B cell (primary cell): Measurements from ENCODE around the gene STX7. TPM values are rescaled to one million over a fixed set of nuclear protein-coding genes. Genes with fewer than 3 reads are reported as not detected.

Source experiments
- ATAC-seq: fragments of 200-7000 bp; cut with Tn5 transposase; one replicate; pipeline ENCODE4 v1.10.0; 2021; ENCODE audit warnings: low read depth, mild to moderate bottlenecking, moderate number of reproducible peaks, moderate library complexity
- CTCF ChIA-PET: fragments of 350-600 bp; sonication (Branson Sonifier 250); formaldehyde crosslinking; loops from one replicate; lab custom pipeline; 2021; ENCODE audit warnings: antibody characterized with exemption, inconsistent platforms; lab: Charles Lee
- POLR2A ChIA-PET: fragments of 350-600 bp; sonication (Branson Sonifier 250); formaldehyde crosslinking; loops from one replicate; lab custom pipeline; 2021; ENCODE audit warnings: antibody characterized with exemption; lab: Charles Lee
- DNase-seq: peaks from one replicate; pipeline ENCODE4 v3.0.0; 2013
- H2AFZ ChIP-seq: 2 replicates; pipeline ENCODE4 v1.6.1; 2012; ENCODE audit warnings: mild to moderate bottlenecking, low read depth, low read length; ENCODE audit not compliant: insufficient read depth, poor library complexity, severe bottlenecking
- H3K27ac ChIP-seq, 2 donors: 1 replicate in 1 of 2; 2 replicates in 1 of 2; pipeline ENCODE4 v1.5.1; 2012 to 2013; ENCODE audit warnings: low read length in 2 of 2, mild to moderate bottlenecking in 2 of 2, moderate library complexity in 1 of 2
- H3K27me3 ChIP-seq, 4 experiments: fragments of 200-600 bp in 1 of 4; sonication (generic) in 1 of 4; replicated peaks in 1 of 4; 1 replicate in 2 of 4; 2 replicates in 2 of 4; pipeline versions ENCODE4 v1.6.1 to v1.7.0; 2013 to 2016; ENCODE audit warnings: low read length in 3 of 4, mild to moderate bottlenecking in 2 of 4, mixed read lengths in 1 of 4, moderate library complexity in 1 of 4; ENCODE audit not compliant: insufficient read depth in 4 of 4, control insufficient read depth in 3 of 4; ENCODE audit errors: control extremely low read depth in 1 of 4
- H3K36me3 ChIP-seq, 2 experiments: replicated peaks in 1 of 2; 1 replicate in 1 of 2; 2 replicates in 1 of 2; pipeline versions ENCODE4 v1.6.1 to v1.7.1; 2013; ENCODE audit warnings: low read length in 1 of 2; ENCODE audit not compliant: insufficient read depth in 2 of 2, control insufficient read depth in 1 of 2; ENCODE audit errors: control extremely low read depth in 1 of 2, extremely low read depth in 1 of 2
- H3K4me1 ChIP-seq, 2 donors: fragments of 200-600 bp in 1 of 2; sonication (generic) in 1 of 2; 1 replicate in 1 of 2; 2 replicates in 1 of 2; pipeline versions ENCODE4 v1.5.1 to v1.6.1; 2013 to 2017; ENCODE audit warnings: low read length in 2 of 2; ENCODE audit not compliant: control insufficient read depth in 2 of 2, insufficient read depth in 2 of 2
- H3K4me2 ChIP-seq: replicated peaks from 2 replicates; pipeline ENCODE3; 2012; ENCODE audit warnings: mild to moderate bottlenecking, low read depth, low read length; ENCODE audit not compliant: poor library complexity, severe bottlenecking
- H3K4me3 ChIP-seq, 5 experiments: fragments of 200-600 bp in 1 of 5; sonication (generic) in 1 of 5; 1 replicate in 3 of 5; 2 replicates in 2 of 5; pipeline versions ENCODE4 v1.5.1 to v1.7.0; 2011 to 2016; ENCODE audit warnings: low read length in 4 of 5, mild to moderate bottlenecking in 4 of 5, low read depth in 2 of 5, control low read depth in 1 of 5, moderate library complexity in 1 of 5; ENCODE audit not compliant: insufficient read depth in 1 of 5; ENCODE audit errors: control extremely low read depth in 1 of 5, extremely low read depth in 1 of 5
- H3K79me2 ChIP-seq: fragments of 200-600 bp; sonication (generic); one replicate; pipeline ENCODE4 v1.6.0; 2016; ENCODE audit warnings: low read length; ENCODE audit not compliant: control insufficient read depth, insufficient read depth
- H3K9ac ChIP-seq: fragments of 200-600 bp; sonication (generic); 2 replicates; pipeline ENCODE4 v1.6.1; 2017; ENCODE audit warnings: mild to moderate bottlenecking, low read length, moderate library complexity
- H3K9me3 ChIP-seq, 3 donors: one replicate each; pipeline versions ENCODE4 v1.6.1 to v1.7.1; 2013; ENCODE audit warnings: low read length in 2 of 3; ENCODE audit not compliant: control insufficient read depth in 2 of 3, insufficient read depth in 1 of 3; ENCODE audit errors: control extremely low read depth in 1 of 3
- H4K20me1 ChIP-seq: 2 replicates; pipeline ENCODE4 v1.6.0; 2012; ENCODE audit warnings: mild to moderate bottlenecking, low read length; ENCODE audit not compliant: insufficient read depth, control insufficient read depth, poor library complexity, severe bottlenecking
- H3K27ac Mint-ChIP-seq: one replicate; pipeline ENCODE4 v1.8.0; 2021; ENCODE audit warnings: mixed read lengths
- H3K27me3 Mint-ChIP-seq: one replicate; pipeline ENCODE4 v1.8.0; 2021; ENCODE audit warnings: mixed read lengths
- H3K4me1 Mint-ChIP-seq: one replicate; pipeline ENCODE4 v1.8.0; 2021; ENCODE audit warnings: mixed read lengths
- H3K4me3 Mint-ChIP-seq: one replicate; pipeline ENCODE4 v1.8.0; 2021; ENCODE audit warnings: mixed read lengths
- H3K9me3 Mint-ChIP-seq: one replicate; pipeline ENCODE4 v1.8.0; 2022; ENCODE audit warnings: mixed read lengths; ENCODE audit not compliant: insufficient read depth
- EZH2 ChIP-seq: IDR thresholded peaks from 2 replicates; pipeline ENCODE4 v1.6.1; 2012; ENCODE audit warnings: borderline replicate concordance, low read depth, mild to moderate bottlenecking, moderate library complexity, low read length; ENCODE audit not compliant: insufficient read depth, poor library complexity, severe bottlenecking
- WGBS: methylation state at CpG from one replicate; pipeline ENCODE4 v1.1.5; 2013; ENCODE audit warnings: missing lambda C conversion rate; ENCODE audit not compliant: insufficient coverage; 5-methylcytosine and 5-hydroxymethylcytosine counted together
- intact Hi-C: fragments of 100-400 bp; cut with micrococcal nuclease; formaldehyde crosslinking; loops from one replicate; pipeline ENCODE4 v1.10.0; 2022
- polyA plus RNA-seq: library from polyadenylated mRNA; depleted of rRNA; stranded (reverse); fragments of >200 nt; gene quantifications from 2 replicates; pipeline ENCODE4 v1.2.3, GENCODE V29; 2012
- total RNA-seq, 2 donors: library from RNA; stranded (reverse); fragments of 120-200 nt in 1 of 2; gene quantifications; 1 replicate in 1 of 2; 2 replicates in 1 of 2; pipeline versions ENCODE4 v1.2.3 to v1.2.4, GENCODE V29; 2013 to 2022
- TF ChIP-seq, protein P1 (sequence below): fragments of 200-600 bp; IDR thresholded peaks from one replicate; pipeline ENCODE4 v1.8.0; 2022; ENCODE audit warnings: antibody characterized with exemption, mild to moderate bottlenecking

The STX7 gene
- total and polyA plus RNA-seq, 2 donors (not counting 1 experiment from before 2014, with no cell fraction given) = 70.9 to 221 TPM

DNA sequence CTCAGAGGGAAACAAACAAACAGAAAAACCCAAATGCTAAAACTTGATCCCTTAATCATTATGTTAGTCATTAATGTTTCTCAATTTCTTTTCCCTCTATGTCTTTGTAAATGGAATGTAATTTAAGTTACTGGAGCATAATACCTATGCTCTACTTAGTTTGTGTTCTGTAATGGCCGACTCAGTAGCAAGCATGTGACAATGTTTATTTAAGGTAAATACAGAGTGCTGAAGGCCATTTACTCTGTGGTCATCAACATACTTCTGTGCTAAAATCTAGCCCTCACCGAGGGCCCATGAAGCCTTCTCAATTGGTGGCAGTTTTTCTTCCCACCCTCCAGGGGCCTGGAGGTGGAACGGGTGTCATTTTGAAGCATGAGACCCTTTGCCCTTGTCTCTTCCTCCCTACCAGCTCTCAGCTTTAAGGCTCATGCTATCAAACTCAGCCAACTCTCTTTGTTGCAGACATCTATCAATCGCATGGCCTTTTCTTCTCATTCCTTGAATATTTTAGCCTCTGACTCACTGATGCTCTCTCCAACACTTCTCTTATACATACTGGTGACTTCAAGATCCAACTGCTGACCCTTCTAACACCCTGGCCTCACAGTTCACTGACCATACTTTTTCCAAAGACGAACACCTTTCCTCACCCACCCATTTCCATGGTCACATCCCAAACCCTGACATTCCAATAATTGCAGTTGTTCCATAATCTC lies 48.2 kb downstream of the STX7 start:
- no peak overlapping the region for H3K4me2 ChIP-seq
- no peaks in the 10 kb centered on the region for H3K9me3 ChIP-seq
- H3K27ac Mint-ChIP-seq = no peak overlapping the region
- ATAC-seq (no peak), DNase-seq (no peak)
- TF ChIP-seq, protein P1, sequence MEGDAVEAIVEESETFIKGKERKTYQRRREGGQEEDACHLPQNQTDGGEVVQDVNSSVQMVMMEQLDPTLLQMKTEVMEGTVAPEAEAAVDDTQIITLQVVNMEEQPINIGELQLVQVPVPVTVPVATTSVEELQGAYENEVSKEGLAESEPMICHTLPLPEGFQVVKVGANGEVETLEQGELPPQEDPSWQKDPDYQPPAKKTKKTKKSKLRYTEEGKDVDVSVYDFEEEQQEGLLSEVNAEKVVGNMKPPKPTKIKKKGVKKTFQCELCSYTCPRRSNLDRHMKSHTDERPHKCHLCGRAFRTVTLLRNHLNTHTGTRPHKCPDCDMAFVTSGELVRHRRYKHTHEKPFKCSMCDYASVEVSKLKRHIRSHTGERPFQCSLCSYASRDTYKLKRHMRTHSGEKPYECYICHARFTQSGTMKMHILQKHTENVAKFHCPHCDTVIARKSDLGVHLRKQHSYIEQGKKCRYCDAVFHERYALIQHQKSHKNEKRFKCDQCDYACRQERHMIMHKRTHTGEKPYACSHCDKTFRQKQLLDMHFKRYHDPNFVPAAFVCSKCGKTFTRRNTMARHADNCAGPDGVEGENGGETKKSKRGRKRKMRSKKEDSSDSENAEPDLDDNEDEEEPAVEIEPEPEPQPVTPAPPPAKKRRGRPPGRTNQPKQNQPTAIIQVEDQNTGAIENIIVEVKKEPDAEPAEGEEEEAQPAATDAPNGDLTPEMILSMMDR = no peak
- TF ChIP-seq EZH2 = no peak
- no peak overlapping the region for H2AFZ ChIP-seq
- peaks cover 14% of the 10 kb centered on the region for H3K4me1 Mint-ChIP-seq
- H3K4me3 Mint-ChIP-seq = no peak overlapping the region
- no peak overlapping the region for H3K9ac ChIP-seq
- H3K4me3 ChIP-seq = no peak overlapping the region
- no peaks in the 10 kb centered on the region for H3K27me3 Mint-ChIP-seq
- H3K79me2 ChIP-seq = peaks cover 45% of the 10 kb centered on the region
- CTCF ChIA-PET = interaction anchor here (1.0 to 2.2 kb wide), 5 partner anchors 20 to 185 kb away, joined by 3 to 15 read pairs (median 6); no protein-coding TSS in a partner anchor
- peaks cover 15 to 28% of the 10 kb centered on the region in 2 donors for H3K4me1 ChIP-seq
- H3K27ac ChIP-seq = peak overlapping the region in 1 of 2 donors; percentile 62
- H3K27me3 ChIP-seq = no peaks in the 10 kb centered on the region
- no peaks in the 10 kb centered on the region for H3K9me3 Mint-ChIP-seq
- POLR2A ChIA-PET = interaction anchor here (1.3 kb wide), 1 partner anchor 350 kb away, joined by 3 read pairs; the partner anchor contains the start of gene RPS12
- H3K36me3 ChIP-seq = peaks cover 32 to 98% of the 10 kb centered on the region in 2 experiments
- 94% methylated on average over 4 of the region's 5 CpGs for WGBS
- intact Hi-C loops = no loop called here
- H4K20me1 ChIP-seq = peaks cover 40% of the 10 kb centered on the region

DNA sequence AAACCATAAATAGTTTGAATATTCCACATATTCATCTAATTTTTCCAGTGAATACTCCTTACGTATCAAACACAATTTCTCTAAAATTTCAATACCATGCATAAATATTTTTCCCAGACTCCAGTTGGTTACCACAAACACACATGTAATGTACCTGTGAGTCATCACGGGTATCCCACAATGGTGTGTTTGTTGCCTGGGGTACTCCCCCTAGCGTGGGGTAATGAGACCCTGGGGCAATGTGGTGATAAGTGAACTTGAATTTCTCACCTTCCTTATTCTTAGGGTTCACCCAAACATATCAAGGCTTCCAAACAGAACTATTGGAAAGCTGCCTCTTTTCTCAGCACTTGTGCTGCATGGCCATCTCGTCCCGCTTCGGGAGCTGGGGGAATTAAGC lies 51.0 kb downstream of the STX7 start:
- peaks cover 34 to 95% of the 10 kb centered on the region in 2 experiments for H3K36me3 ChIP-seq
- ChIA-PET POLR2A (no interaction called here), CTCF (interaction anchor here (0.7 to 2.3 kb wide), 4 partner anchors 22 to 182 kb away, joined by 3 to 14 read pairs (median 7); no protein-coding TSS in a partner anchor)
- TF ChIP-seq, protein P1 = no peak
- no peak for TF ChIP-seq EZH2
- H3K4me1 ChIP-seq = peaks cover 12 to 30% of the 10 kb centered on the region in 2 donors
- ATAC-seq = no peak
- WGBS = no CpG with 5 or more reads among the region's 6 CpGs
- no peaks in the 10 kb centered on the region for H3K27me3 ChIP-seq
- intact Hi-C loops = no loop called here
- peaks cover 30% of the 10 kb centered on the region for H3K4me1 Mint-ChIP-seq
- H3K9ac ChIP-seq = no peak overlapping the region
- H4K20me1 ChIP-seq = peaks cover 40% of the 10 kb centered on the region
- H3K79me2 ChIP-seq = peaks cover 28% of the 10 kb centered on the region
- H3K4me2 ChIP-seq = no peak overlapping the region
- DNase-seq = no peak
- H3K4me3 ChIP-seq = no peak overlapping the region
- H3K27ac ChIP-seq = no peak overlapping the region
- H3K27me3 Mint-ChIP-seq = no peaks in the 10 kb centered on the region
- no peak overlapping the region for H3K4me3 Mint-ChIP-seq
- H3K27ac Mint-ChIP-seq = no peak overlapping the region
- H3K9me3 Mint-ChIP-seq = no peaks in the 10 kb centered on the region
- H2AFZ ChIP-seq = no peak overlapping the region
- no peaks in the 10 kb centered on the region for H3K9me3 ChIP-seq
